ENCODE measurements around the gene SLC16A11.
"Not testable (repeated sequence)": the region's sequence is repeated elsewhere in the genome, so short reads cannot be mapped to it uniquely, and the experiment has no call there.

Gene SLC16A11

GRCh38 chr17:7043497-7044198 is at the start of gene SLC16A11:
Gene SLC16A11, minus strand, starts transcription at chr17:7044092. Its CDS starts 579 bp downstream, at chr17:7043513.
- DNase-seq: peak in 1 of 4 experiments; percentile 12

- not testable (repeated sequence) for DNase-seq
Observed at GRCh38 chr17:7091311-7092005, 47.6 kb upstream of the SLC16A11 start.

- not testable (repeated sequence) for DNase-seq
Observed at GRCh38 chr17:7089570-7089969, 45.7 kb upstream of the SLC16A11 start.

GRCh38 chr17:7088442-7088841 is 44.5 kb upstream of the SLC16A11 start:
- DNase-seq: not testable (repeated sequence)

GRCh38 chr17:7084088-7084487 is 40.2 kb upstream of the SLC16A11 start:
- DNase-seq: no peak

- no peak for DNase-seq
Observed at GRCh38 chr17:7083592-7083991, 39.7 kb upstream of the SLC16A11 start.

- no peak for DNase-seq
Observed at GRCh38 chr17:7081341-7082062, 37.6 kb upstream of the SLC16A11 start.

GRCh38 chr17:7080456-7081041 is 36.7 kb upstream of the SLC16A11 start:
- no peak for DNase-seq

GRCh38 chr17:7079581-7080455 is 35.9 kb upstream of the SLC16A11 start, which contains the start of gene CLEC10A:
Gene CLEC10A, minus strand, starts transcription at chr17:7080251. Its CDS starts 1,439 bp downstream, at chr17:7078812.
- DNase-seq: no peak

- DNase-seq: no peak
Observed at GRCh38 chr17:7078711-7079110, 34.8 kb upstream of the SLC16A11 start.

GRCh38 chr17:7077911-7078546 is 34.1 kb upstream of the SLC16A11 start:
- no peak for DNase-seq

GRCh38 chr17:7074931-7075330 is 31.0 kb upstream of the SLC16A11 start:
- no peak for DNase-seq

GRCh38 chr17:7072406-7072805 is 28.5 kb upstream of the SLC16A11 start:
- no peak for DNase-seq

- no peak for DNase-seq
Observed at GRCh38 chr17:7070712-7071111, 26.8 kb upstream of the SLC16A11 start.

GRCh38 chr17:7068268-7068667 is 24.4 kb upstream of the SLC16A11 start:
- no peak for DNase-seq

GRCh38 chr17:7067198-7067597 is 23.3 kb upstream of the SLC16A11 start:
- no peak for DNase-seq

- no peak for DNase-seq
Observed at GRCh38 chr17:7064261-7064660, 20.4 kb upstream of the SLC16A11 start.

GRCh38 chr17:7063518-7064094 is 19.7 kb upstream of the SLC16A11 start:
- no peak for DNase-seq

- DNase-seq: no peak
Observed at GRCh38 chr17:7060165-7060891, 16.4 kb upstream of the SLC16A11 start.

- DNase-seq: no peak
Observed at GRCh38 chr17:7058831-7059447, 15.0 kb upstream of the SLC16A11 start.
